NCI-H2107 treated with DMSO at 0.1 percent for 48 hours (cell line): Measurements from ENCODE around the gene ABCA3.
A peak's percentile ranks its signal among the peaks of the same experiment; 100 is the strongest.

Experiments
- DNase-seq: peaks from one replicate; lab custom pipeline; 2025; ENCODE audit not compliant: unreplicated experiment; lab: John Stamatoyannopoulos, UW

Gene ABCA3

DNA sequence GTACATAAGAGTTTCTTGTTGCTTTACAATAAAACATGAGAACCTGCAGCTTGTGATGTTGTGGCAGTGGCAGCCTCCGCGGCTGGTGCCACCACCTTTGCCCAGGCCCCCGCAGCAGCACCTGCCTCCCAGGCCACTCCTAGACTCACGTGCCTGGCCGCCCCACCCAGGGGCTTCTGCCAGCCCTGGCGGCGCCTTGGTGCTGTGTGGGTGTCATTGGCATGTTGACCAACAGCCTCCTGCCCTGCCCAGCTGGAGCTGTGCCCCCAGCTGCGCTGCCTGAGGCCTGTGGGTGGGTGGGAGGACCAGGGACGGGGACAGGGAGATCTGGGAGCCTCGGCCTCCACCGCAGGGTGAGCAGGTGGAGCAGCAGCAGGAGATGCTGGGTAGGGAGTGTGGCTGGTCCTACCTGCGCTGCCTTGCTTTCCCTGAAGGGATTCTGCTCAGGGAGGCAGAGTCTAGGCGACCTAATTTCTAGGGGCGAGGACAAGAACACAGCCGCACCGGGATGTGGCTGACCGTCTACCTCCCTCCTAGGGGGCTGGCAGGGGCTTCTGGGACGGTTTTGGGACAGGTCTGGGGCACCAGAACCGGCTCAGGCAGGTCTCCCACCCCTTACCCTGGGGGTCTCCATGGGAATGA is 104.7 kb downstream of the ABCA3 start:
- DNase-seq: no peak

DNA sequence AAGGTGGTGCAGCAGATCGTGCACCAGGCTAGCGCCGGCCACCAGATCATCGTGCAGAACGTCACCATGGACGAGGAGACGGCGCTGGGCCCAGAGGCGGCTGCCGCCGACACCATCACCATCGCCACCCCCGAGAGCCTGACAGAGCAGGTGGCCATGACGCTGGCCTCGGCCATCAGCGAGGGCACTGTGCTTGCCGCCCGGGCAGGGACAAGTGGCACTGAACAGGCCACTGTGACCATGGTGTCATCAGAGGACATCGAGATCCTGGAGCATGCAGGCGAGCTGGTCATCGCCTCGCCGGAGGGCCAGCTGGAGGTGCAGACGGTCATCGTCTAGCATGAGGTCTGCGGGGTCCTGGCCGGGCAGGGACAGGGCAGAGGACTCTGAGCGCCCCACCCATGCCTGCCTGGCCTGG is 105.3 kb downstream of the ABCA3 start:
- no peak for DNase-seq

DNA sequence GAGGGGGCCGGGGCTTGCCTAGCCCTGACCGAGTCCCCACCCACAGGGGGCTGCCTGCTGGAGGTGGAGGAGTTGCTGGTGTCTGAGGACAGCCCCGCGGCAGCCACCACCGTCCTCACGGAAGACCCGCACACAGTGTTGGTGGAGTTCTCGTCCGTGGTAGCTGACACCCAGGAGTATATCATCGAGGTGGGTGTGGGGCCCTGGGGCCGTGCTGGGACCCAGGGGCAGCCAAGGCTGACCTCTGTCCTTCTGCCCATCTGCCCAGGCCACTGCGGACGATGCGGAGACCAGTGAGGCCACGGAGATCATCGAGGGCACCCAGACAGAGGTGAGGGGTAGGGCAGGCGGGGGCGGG is 105.7 kb downstream of the ABCA3 start:
- no peak for DNase-seq

DNA sequence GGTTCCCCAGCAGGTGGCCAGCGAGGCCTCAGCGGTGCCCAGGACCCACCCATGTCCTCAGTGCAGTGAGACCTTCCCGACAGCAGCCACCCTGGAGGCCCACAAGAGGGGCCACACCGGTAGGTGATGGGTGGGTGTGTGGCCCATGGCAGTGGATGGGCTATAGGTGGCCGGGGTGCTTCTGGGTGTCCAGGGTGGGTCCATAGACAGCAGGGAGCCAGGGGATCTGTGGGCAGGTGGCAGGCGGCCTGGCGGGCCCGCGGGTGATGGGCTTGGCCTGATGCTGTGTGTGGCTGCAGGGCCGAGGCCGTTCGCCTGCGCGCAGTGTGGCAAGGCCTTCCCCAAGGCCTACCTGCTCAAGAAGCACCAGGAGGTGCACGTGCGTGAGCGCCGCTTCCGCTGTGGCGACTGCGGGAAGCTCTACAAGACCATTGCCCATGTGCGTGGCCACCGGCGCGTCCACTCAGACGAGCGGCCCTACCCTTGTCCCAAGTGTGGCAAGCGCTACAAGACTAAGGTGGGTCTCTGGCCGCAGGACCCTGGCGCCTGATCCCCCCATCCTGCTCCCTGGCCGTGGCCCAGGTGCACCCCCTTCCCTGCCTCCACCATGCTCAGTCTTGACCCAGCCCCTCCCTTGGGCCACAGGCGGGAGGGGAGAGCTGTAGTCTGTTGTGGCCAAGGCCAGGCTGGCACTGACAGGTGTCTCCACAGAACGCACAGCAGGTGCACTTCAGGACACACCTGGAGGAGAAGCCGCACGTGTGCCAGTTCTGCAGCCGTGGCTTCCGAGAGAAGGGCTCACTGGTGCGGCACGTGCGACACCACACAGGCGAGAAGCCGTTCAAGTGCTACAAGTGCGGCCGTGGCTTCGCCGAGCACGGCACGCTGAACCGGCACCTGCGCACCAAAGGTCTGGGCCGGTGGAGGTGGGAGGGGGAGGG is 106.4 kb downstream of the ABCA3 start:
- DNase-seq: peak; percentile 78

DNA sequence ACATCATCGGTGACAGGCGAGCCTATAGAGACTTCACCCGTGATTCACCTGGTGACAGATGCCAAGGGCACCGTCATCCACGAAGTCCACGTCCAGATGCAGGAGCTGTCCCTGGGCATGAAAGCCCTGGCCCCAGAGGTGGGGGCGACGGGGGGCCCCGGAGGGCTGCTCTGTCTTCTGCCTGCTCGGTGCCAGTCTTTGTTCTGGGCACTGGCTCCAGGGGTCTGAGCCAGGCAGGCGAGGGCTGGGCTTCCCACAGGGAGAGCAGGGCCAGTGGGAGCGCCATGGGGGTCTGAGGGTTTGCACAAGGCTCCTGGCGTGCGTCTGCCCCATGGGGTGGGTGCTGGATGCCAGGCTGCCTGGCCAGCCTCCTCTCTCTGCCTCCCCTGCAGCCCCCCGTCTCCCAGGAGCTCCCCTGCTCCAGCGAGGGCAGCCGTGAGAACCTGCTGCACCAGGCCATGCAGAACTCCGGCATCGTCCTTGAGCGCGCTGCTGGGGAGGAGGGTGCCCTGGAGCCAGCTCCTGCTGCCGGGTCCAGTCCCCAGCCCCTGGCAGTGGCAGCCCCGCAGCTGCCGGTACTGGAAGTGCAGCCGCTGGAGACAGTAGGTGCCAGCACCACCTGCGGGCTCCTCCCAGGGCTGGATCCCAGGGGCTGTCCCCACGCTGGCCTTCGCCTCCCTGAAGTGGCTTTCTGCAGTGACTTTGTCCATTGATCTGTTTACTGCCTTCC is 107.3 kb downstream of the ABCA3 start:
- peak; percentile 21 for DNase-seq

DNA sequence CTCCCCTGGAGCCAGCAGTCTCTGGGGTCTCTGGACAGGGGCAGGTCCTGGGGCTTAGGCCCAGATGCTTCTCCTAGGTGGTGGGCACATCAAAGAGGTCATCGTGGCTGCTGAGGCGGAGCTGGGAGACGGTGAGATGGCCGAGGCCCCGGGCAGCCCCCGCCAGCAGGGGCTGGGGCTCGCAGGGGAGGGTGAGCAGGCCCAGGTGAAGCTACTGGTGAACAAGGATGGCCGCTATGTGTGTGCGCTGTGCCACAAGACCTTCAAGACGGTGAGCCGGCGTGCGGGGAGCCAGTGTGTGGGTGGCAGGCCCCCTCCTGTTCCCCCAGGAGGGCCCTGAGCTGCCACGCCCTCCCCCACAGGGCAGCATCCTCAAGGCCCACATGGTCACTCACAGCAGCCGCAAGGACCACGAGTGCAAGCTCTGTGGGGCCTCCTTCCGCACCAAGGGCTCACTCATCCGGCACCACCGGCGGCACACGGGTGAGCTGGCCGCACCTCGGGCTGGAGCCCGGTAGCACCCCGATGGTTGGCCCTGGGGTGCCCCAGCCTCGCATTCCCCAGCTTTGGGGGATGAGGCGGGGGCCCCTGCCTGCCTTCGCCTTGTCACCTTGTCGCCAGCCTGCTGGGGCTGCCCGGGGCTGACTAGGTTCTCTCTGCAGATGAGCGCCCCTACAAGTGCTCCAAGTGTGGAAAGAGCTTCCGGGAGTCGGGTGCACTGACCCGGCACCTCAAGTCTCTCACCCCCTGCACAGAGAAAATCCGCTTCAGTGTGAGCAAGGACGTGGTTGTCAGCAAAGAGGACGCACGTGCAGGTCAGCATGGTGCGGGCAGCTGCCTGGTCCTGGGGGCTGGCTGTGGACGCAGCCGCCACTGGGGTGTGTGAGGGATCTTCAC is 108.2 kb downstream of the ABCA3 start:
- no peak for DNase-seq

DNA sequence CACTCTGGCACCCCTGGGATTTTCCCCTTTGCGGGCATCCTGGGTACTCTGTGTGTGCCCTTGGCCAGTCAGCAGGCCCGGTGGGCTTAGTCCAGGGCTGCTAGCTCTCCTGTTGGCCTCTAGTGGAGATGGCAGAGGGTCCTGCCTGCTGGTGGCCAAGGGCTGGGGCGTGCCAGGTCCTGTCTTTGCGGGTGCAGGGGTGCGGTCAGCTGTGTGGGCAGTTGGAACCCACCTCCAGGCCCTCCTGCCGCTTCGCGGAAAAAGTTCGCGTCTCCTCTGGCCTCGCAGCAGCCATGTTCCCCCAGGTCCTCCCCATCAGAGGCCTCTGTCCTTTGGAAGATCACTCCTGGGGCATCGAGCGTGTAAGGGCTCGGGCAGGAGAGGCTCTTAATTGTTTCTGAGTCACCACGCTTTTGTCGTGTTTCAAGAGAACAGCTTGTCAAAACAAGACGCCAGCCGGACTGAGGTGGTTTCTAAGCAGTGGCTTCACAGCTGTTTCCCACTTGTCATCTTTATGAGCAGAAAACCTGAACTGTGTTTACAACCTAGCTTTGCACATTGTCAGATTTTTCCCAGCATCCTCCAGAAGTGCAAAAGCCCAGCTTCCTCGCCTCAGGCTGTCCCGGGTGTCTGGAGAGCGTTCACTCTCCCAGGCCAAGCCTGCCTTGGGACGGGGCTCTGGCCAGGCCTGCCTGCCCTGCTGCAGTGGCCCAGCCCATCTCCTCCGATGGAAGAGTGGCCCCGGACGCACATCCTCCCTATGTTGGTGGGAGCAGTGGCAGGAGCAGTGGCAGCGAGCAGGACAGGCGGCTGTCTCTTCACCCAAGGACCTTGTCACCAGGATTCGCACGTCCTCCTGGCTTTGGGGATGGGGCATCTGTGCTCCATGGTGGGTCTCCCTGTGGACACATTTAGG is 109.3 kb downstream of the ABCA3 start:
- peak; percentile 68 for DNase-seq

DNA sequence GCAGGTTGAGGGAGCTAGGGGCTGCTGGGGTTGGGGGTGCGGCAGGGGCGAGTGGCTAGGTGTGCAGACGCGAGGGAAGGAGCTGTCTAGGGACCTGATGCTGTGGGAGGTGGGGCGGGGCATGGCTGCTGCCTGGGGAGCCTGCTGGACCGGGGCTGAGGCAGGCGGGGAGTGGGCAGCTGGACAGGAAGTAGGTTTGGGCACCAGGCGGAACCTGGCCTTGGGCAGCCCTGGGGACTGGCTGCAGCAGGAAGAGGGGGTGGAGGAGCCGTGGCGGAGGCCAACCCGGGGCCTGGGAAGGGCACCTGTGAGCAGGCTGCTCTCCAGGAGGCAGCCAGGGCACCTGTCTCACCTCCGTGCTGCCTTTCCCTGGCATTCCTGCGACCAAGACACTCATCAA is 110.2 kb downstream of the ABCA3 start:
- no peak for DNase-seq

DNA sequence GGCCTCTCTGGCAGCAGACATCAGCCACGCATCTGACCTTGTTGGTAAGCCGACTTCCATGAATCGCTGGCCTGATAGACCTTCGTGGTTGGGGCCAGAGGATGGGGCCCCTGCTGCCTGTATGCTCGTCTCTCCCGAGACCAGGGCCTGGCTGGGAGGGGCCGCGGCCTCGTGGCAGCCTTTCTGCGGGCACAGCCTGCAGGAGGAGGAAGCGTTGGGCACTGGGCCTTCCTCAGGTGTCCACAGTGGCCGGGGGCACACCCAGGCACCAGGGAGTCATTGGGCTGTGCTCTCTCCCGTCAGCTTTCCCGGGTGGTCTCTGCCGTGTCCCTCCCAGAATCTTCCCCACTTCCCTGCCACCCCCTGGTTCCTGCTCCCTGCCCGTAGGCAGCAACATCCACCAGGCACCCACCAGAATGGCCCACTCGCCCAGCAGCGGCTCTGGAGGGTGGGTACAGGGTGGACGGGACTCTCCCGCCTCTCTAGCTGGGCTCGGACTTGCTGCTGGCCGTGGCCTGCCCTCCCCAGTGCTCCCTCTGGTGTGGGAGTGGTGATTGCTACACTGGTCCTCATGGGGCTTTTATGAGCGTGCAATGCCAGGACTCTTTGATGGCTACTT is 110.8 kb downstream of the ABCA3 start:
- no peak for DNase-seq

DNA sequence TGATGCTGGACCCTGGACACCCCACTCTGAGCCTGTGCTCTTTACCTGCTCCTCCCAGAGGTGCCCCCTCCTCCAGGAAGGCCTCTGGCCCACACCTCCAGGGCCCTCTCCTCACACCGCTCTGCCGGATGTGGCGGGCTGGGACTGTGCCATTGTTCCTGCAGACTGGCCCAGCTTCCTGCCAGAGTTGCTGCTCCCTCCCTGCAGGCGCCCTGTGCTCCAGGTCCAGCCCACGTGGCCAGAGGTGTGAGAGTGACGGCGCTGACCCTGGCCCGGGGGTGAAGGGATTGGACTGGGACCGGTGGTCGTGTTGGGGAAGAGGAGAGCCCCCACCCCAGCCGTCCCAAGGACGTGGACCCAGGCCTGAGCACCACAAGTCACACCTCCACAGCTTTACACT is 111.4 kb downstream of the ABCA3 start:
- DNase-seq: no peak

DNA sequence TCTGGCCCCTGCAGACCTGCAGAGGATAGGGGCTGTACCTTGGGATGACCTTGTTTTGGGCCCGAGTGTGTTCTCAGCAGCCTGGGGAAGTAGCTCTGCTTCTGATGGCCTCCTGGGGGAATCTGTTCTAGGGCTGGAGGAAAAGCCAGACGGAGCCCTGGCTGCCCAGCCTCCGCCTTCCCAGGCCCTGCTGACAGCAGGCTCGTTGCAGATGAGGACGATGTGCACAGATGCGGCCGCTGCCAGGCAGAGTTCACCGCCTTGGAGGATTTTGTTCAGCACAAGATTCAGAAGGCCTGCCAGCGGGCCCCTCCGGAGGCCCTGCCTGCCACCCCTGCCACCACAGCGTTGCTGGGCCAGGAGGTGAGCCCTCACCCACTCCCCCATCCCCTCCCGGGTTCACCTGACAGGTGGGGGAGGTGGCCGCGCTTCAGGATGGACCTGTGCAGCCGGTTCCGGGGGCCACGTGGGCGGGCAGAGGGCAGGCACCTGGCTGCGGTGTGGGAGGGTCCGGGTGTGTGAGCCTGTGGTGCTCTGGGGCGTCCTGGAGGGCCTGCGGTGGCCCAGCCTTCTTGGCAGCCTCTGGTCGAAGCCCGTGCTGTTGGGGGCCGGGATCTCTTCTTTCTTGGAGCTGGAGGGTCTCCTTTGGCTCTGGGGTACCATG is 112.2 kb downstream of the ABCA3 start:
- DNase-seq: no peak

DNA sequence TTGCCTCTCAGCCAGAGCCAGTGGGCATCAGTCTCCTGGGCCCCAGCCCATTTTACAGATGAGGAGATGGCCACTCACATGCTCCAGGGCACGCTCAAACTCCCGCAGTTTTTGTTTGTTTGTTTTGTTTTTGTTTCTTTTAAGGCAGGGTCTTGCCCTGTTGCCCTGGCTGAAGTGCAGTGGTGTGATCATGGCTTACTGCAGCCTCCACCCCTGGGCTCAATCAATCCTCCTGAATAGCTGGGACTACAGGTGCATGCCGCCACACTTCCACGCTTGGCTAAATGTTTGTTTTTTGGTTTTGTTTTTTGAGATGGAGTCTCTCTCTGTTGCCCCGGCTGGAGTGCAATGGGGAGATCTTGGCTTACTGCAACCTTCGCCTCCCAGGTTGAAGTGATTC is 113.6 kb downstream of the ABCA3 start:
- no peak for DNase-seq

DNA sequence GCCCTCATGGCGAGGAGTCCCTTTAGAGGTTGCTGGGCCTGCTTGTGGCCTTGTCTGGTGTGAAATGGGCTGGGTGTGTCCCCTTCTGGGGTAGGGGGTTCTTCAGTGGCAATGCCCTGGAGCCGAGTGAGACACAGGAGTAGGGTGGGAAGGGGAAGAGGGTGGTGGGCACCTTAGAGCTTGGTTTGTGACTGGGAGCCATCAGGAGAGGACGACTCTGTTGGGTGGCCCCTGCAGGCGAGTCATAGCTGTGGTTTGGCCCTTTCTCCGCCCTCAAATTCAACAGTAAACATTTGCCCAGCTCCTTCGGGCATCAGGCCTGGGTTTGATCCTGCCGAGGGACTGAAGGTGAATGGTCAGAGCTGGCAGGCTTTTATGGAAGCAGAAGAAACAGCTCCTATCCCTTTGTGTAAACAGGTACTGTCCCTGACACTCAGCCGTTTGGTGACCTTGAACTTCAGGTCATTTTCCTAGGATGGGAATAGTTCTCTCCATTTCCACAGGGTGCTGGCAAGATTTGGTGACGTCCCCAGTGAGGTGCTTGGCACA is 114.2 kb downstream of the ABCA3 start:
- no peak for DNase-seq
